Measurements from ENCODE around the gene TST.

Gene TST

GRCh38 chr22:37007651-37008050 is 11.6 kb downstream of the TST start:
- DNase-seq (ENCODE audit: low read depth): no peak
- H3K4me3 ChIP-seq (ENCODE audit: low read length): no peak overlapping the region
- TF ChIP-seq, protein P1, sequence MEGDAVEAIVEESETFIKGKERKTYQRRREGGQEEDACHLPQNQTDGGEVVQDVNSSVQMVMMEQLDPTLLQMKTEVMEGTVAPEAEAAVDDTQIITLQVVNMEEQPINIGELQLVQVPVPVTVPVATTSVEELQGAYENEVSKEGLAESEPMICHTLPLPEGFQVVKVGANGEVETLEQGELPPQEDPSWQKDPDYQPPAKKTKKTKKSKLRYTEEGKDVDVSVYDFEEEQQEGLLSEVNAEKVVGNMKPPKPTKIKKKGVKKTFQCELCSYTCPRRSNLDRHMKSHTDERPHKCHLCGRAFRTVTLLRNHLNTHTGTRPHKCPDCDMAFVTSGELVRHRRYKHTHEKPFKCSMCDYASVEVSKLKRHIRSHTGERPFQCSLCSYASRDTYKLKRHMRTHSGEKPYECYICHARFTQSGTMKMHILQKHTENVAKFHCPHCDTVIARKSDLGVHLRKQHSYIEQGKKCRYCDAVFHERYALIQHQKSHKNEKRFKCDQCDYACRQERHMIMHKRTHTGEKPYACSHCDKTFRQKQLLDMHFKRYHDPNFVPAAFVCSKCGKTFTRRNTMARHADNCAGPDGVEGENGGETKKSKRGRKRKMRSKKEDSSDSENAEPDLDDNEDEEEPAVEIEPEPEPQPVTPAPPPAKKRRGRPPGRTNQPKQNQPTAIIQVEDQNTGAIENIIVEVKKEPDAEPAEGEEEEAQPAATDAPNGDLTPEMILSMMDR (conservative IDR thresholded peaks at IDR 0.05; ENCODE audit: low read length): no peak

DNA sequence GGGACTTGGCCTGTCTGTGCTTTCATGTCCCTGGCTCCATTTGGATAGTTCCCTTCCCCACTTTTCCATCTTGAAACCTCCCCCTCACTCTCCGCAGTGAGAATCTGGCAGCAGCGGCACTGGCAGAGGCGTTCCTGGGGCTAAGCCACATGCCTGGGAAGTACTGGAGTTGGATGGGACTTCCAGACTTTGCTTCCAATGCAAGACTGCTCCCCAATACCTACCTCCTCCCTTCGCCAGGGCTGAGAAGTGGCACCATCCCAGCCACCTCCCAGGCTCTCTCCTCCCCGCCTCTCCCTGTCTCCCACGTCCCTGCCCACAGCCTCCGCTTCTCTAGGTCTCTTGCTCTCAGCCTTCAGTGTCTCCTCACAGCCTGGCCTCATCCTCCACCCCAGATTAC is 16.6 kb downstream of the TST start:
- TF ChIP-seq, protein P1 (conservative IDR thresholded peaks at IDR 0.05; ENCODE audit: low read length): no peak
- DNase-seq (ENCODE audit: low read depth): no peak
- H3K4me3 ChIP-seq (ENCODE audit: low read length): no peak overlapping the region

- no peak overlapping the region for H3K4me3 ChIP-seq (ENCODE audit: low read length)
- TF ChIP-seq, protein P1 (conservative IDR thresholded peaks at IDR 0.05; ENCODE audit: low read length): no peak
- no peak for DNase-seq (ENCODE audit: low read depth)
These were observed 17.4 kb downstream of the TST start for GRCh38 chr22:37001826-37002225.

DNA sequence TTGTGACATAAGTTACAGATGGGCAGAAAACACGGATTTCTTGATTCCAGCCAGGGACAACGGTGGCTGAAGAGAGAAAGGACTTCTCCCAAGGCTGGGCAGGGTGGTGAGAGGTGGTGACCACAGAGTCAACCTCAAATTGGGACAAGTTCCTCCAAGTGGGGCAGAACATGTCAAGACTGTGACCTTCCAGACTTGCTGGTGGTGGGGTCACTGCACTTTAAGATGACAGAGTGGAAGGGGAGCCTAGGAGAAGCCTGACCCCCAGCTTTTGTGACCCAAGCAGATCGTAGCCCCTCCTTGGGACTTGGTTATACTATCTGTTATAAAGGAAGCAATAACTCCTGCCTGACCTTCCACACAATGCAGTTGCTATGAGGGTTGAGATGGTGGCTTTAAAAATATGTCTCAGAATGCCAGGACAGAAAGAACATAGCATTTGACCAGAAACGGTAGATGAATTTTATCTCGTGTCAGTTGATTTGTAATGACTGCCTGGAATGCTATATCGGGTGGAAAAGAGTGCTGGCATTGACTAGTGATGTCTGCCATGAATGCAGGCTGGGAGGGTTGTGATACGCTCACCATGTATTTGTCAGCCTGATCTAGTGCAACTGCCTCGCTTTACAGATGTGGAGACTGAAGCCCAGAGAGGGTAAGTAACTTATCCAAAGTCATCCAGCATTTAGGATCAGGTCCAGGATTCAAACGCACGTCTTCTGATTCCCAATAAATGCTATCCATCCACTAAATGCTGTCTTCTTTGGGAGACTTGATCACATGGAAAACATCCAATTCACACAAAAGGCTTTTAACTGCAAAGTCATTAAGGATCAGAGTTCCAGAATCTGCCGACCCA is 18.3 kb downstream of the TST start:
- no peak overlapping the region for H3K4me3 ChIP-seq (ENCODE audit: low read length)
- TF ChIP-seq, protein P1 (conservative IDR thresholded peaks at IDR 0.05; ENCODE audit: low read length): no peak
- DNase-seq (ENCODE audit: low read depth): no peak

- TF ChIP-seq, protein P1 (conservative IDR thresholded peaks at IDR 0.05; ENCODE audit: low read length): no peak
- no peak for DNase-seq (ENCODE audit: low read depth)
These were observed 19.8 kb downstream of the TST start for GRCh38 chr22:36999463-36999862.

GRCh38 chr22:36998620-36999351 is 20.5 kb downstream of the TST start:
- H3K4me3 ChIP-seq (ENCODE audit: low read length): no peak overlapping the region

More at GRCh38 chr22:36999463-36999862, 19.8 kb downstream of the TST start:
- H3K4me3 ChIP-seq (ENCODE audit: low read length): no peak overlapping the region

More at GRCh38 chr22:36998620-36999351, 20.5 kb downstream of the TST start:
- TF ChIP-seq, protein P1 (conservative IDR thresholded peaks at IDR 0.05; ENCODE audit: low read length): no peak; the same call in 1 of the 2 replicates
- DNase-seq (ENCODE audit: low read depth): no peak
